ENCODE data around the gene NKD2. TPM values are rescaled to one million over a fixed set of nuclear protein-coding genes. Genes with fewer than 3 reads are reported as not detected.

NKD2 gene
- total and polyA plus RNA-seq, 2 experiments from 2014 or later: 1.4 to 9.1 TPM

DNA sequence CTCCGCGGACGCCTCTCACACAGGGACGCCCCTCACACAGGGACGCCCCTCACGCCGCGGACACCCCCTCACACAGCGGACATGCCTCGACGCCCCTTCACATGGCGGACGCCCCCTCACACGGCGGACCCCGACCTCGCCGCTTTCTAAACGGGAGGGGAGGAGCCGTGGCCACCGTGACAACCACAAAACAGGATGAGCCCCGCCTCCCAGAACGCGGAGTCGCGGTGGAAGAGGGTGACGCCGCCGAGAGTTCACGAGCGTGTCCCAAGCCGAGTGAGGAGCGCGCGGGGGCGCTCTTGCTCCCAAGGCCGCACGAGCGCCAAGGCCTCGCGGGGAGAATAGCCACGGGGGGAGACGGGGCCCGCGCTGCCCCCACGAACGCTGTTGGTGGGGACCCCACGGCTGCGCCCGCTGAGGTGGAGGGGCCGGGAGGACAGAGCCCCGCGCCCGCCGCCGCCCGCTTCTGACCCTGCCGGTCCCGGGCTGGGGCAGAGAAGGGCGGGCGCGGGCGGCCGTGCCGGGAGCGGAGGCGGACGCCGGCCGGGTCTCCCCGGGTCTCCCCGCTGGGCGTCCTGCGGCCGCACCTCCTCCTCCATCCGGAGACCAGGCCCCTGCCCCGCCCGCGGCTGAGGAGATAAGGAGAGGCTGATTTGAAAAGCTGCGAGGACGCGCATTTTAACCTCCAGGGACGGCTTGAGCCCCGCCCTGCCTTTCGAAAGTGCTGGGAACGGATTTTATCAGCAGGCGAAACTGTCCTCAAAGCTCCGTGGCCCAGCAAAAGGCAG is 3.9 kb upstream of the NKD2 start:
- H3K27me3 ChIP-seq: peaks cover 16% of the 10 kb centered on the region
- 5% methylated on average over 69 of the region's 88 CpGs for WGBS (ENCODE audit: low lambda C conversion rate, missing lambda C conversion rate)
- no peaks in the 10 kb centered on the region for H3K9me2 ChIP-seq (replicated peaks; ENCODE audit: insufficient read depth)
- peak overlapping the region; percentile 73 for H3K4me3 ChIP-seq
- no peaks in the 10 kb centered on the region for H4K20me1 ChIP-seq (ENCODE audit: insufficient read depth, poor library complexity, severe bottlenecking)
- peak overlapping the region; percentile 67 for H2AFZ ChIP-seq
- H3K9me3 ChIP-seq (ENCODE audit: low read depth): no peaks in the 10 kb centered on the region
- TF ChIP-seq, protein P1, sequence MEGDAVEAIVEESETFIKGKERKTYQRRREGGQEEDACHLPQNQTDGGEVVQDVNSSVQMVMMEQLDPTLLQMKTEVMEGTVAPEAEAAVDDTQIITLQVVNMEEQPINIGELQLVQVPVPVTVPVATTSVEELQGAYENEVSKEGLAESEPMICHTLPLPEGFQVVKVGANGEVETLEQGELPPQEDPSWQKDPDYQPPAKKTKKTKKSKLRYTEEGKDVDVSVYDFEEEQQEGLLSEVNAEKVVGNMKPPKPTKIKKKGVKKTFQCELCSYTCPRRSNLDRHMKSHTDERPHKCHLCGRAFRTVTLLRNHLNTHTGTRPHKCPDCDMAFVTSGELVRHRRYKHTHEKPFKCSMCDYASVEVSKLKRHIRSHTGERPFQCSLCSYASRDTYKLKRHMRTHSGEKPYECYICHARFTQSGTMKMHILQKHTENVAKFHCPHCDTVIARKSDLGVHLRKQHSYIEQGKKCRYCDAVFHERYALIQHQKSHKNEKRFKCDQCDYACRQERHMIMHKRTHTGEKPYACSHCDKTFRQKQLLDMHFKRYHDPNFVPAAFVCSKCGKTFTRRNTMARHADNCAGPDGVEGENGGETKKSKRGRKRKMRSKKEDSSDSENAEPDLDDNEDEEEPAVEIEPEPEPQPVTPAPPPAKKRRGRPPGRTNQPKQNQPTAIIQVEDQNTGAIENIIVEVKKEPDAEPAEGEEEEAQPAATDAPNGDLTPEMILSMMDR (IDR thresholded peaks at IDR 0.05; ENCODE audit: poor library complexity): peak; percentile 60
- TF ChIP-seq EZH2 (IDR thresholded peaks at IDR 0.05; ENCODE audit: borderline replicate concordance): no peak
- peaks cover 6% of the 10 kb centered on the region for H3K4me1 ChIP-seq (ENCODE audit: insufficient read depth)
- H3K27ac ChIP-seq: peak overlapping the region; percentile 28
- no peaks in the 10 kb centered on the region for H3K36me3 ChIP-seq (replicated peaks; ENCODE audit: insufficient read depth, low read depth)
- H3K79me2 ChIP-seq: no peaks in the 10 kb centered on the region
- H3K4me2 ChIP-seq: peak overlapping the region; percentile 94
- DNase-seq (ENCODE audit: low spot score): peak; percentile 87

- Histone ChIP-seq H3K4me1 (ENCODE audit: insufficient read depth) (peaks cover 13% of the 10 kb centered on the region), H3K9me3 (ENCODE audit: low read depth) (no peaks in the 10 kb centered on the region), H2AFZ (peak overlapping the region; percentile 67), H3K4me2 (peak overlapping the region; percentile 94), H4K20me1 (ENCODE audit: insufficient read depth, poor library complexity, severe bottlenecking) (no peaks in the 10 kb centered on the region), H3K27me3 (peaks cover 23% of the 10 kb centered on the region), H3K36me3 (replicated peaks; ENCODE audit: insufficient read depth, low read depth) (no peaks in the 10 kb centered on the region), H3K27ac (no peak overlapping the region), H3K79me2 (no peaks in the 10 kb centered on the region), H3K9me2 (replicated peaks; ENCODE audit: insufficient read depth) (no peaks in the 10 kb centered on the region), H3K4me3 (peak overlapping the region; percentile 73)
- no peak for DNase-seq (ENCODE audit: low spot score)
- TF ChIP-seq, protein P1 (IDR thresholded peaks at IDR 0.05; ENCODE audit: poor library complexity): no peak
- TF ChIP-seq EZH2phosphoT487 (IDR thresholded peaks at IDR 0.05; ENCODE audit: low read depth, severe bottlenecking, unreplicated experiment) (no peak), EZH2 (IDR thresholded peaks at IDR 0.05; ENCODE audit: borderline replicate concordance) (no peak)
- WGBS (ENCODE audit: low lambda C conversion rate, missing lambda C conversion rate): 69% methylated on average over 36 of the region's 47 CpGs
Observed at GRCh38 chr5:1005249-1005851, 3.3 kb upstream of the NKD2 start.

GRCh38 chr5:1005904-1006655 is 2.5 kb upstream of the NKD2 start:
- WGBS (ENCODE audit: low lambda C conversion rate, missing lambda C conversion rate): 96% methylated on average over 12 of the region's 13 CpGs
- Histone ChIP-seq H3K9me2 (replicated peaks; ENCODE audit: insufficient read depth) (no peaks in the 10 kb centered on the region), H3K36me3 (replicated peaks; ENCODE audit: insufficient read depth, low read depth) (no peaks in the 10 kb centered on the region), H2AFZ (no peak overlapping the region), H3K9me3 (ENCODE audit: low read depth) (no peaks in the 10 kb centered on the region), H3K79me2 (no peaks in the 10 kb centered on the region), H3K4me3 (no peak overlapping the region), H4K20me1 (ENCODE audit: insufficient read depth, poor library complexity, severe bottlenecking) (no peaks in the 10 kb centered on the region), H3K27me3 (peaks cover 26% of the 10 kb centered on the region), H3K4me1 (ENCODE audit: insufficient read depth) (peaks cover 16% of the 10 kb centered on the region), H3K27ac (no peak overlapping the region), H3K4me2 (no peak overlapping the region)
- no peak for TF ChIP-seq EZH2phosphoT487 (IDR thresholded peaks at IDR 0.05; ENCODE audit: low read depth, severe bottlenecking, unreplicated experiment)
- TF ChIP-seq, protein P1 (IDR thresholded peaks at IDR 0.05; ENCODE audit: poor library complexity): no peak
- no peak for DNase-seq (ENCODE audit: low spot score)
